Lower lobe of right lung (tissue), 2 donors: ENCODE data around the gene TNFRSF8. TPM values are rescaled to one million over a fixed set of nuclear protein-coding genes. Genes with fewer than 3 reads are reported as not detected.

Experiments used
- ATAC-seq, 2 donors: fragments of 200-7000 bp; cut with Tn5 transposase; one replicate each; pipeline ENCODE4 v1.9.1; 2020 to 2022; ENCODE audit warnings: mild to moderate bottlenecking in 2 of 2, moderate library complexity in 2 of 2
- DNase-seq: peaks from one replicate; pipeline ENCODE4 v3.0.0-alpha.2; 2020
- H3K27ac ChIP-seq: fragments of 200-600 bp; one replicate; pipeline ENCODE4 v1.8.0; 2022
- H3K27me3 ChIP-seq: fragments of 200-600 bp; one replicate; pipeline ENCODE4 v1.8.0; 2022; ENCODE audit warnings: low read depth
- H3K36me3 ChIP-seq: fragments of 200-600 bp; one replicate; pipeline ENCODE4 v1.8.0; 2022; ENCODE audit warnings: mild to moderate bottlenecking
- H3K4me1 ChIP-seq: fragments of 200-600 bp; one replicate; pipeline ENCODE4 v1.8.0; 2022
- H3K4me3 ChIP-seq: fragments of 200-600 bp; one replicate; pipeline ENCODE4 v1.8.0; 2022; ENCODE audit warnings: mild to moderate bottlenecking
- H3K9me3 ChIP-seq: fragments of 200-600 bp; one replicate; pipeline ENCODE4 v1.8.0; 2022
- intact Hi-C: fragments of 100-400 bp; cut with DNase I; formaldehyde crosslinking; loops from one replicate; pipeline ENCODE4 v1.11.0; 2022
- total RNA-seq: library from RNA; stranded (reverse); fragmentation: NEBNext Ultra II Directional; extraction: Animal tissue kit (Norgen Biotek cat#: 25700); gene quantifications from one replicate; pipeline ENCODE4 v1.2.1, GENCODE V29; 2021
- TF ChIP-seq, protein P1 (sequence below): fragments of 200-600 bp; IDR thresholded peaks from one replicate; pipeline ENCODE4 v1.8.0; 2022; ENCODE audit warnings: antibody characterized with exemption, mild to moderate bottlenecking
- donor health status: DM: no; HTN: yes; CAD: no; lungs with severe emphysema.

The TNFRSF8 gene
- total RNA-seq, 1 donor from 2014 or later = 2.7 TPM

DNA sequence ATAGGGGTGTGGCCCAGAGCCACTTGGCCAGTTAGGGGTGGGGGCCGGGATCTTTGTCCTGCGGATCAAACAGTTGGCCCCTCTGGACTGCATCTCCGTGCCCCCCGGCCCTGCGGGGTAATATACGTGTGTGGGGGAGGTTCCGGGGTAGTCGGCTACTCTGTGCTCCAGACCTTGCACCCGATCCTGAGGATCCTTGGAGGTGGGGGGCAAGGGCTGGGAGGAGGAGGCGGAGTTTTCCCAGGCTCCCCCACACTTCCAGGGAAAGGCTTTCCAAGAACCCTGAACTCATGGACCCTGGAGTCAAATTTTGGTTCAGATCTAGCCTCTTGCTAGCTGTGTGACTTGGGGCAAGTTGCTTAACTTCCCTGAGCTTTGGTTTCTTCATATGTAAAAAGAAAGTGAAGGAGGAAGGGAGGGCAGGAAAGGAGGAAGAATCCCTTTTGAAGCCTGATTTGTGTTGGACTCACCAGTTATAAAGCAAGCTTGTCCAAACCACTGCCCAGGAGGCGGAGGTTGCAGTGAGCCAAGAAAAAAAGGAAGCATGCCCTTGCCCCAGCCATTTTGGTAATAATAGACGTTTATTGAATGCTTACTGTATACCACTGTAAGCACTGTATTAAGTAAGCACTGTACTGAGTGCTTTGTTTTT is 43.1 kb upstream of the TNFRSF8 start:
- peak overlapping the region; percentile 89 for H3K27ac ChIP-seq

DNA sequence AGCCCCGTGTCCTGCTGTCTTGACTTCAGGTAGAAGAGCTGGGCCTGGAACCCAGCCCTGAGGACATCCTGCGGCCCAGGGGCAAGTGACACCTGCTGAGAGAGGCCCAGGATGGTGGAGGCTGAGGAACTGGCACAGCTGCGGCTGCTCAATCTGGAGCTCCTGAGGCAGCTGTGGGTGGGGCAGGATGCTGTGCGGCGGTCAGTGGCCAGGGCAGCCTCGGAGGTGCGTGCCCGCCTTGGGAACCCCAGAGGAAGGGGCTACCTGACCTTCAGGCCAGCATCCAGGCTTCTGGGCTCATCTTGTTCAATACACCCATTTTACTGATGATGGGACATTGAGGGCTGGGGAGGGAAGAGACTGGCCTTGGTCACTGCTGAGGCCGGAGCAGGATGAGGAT is 41.5 kb upstream of the TNFRSF8 start:
- Histone ChIP-seq H3K9me3 (no peaks in the 10 kb centered on the region), H3K4me3 (no peak overlapping the region), H3K4me1 (peaks cover 10% of the 10 kb centered on the region), H3K27ac (no peak overlapping the region), H3K27me3 (no peaks in the 10 kb centered on the region), H3K36me3 (peaks cover 50% of the 10 kb centered on the region)
- TF ChIP-seq, protein P1, sequence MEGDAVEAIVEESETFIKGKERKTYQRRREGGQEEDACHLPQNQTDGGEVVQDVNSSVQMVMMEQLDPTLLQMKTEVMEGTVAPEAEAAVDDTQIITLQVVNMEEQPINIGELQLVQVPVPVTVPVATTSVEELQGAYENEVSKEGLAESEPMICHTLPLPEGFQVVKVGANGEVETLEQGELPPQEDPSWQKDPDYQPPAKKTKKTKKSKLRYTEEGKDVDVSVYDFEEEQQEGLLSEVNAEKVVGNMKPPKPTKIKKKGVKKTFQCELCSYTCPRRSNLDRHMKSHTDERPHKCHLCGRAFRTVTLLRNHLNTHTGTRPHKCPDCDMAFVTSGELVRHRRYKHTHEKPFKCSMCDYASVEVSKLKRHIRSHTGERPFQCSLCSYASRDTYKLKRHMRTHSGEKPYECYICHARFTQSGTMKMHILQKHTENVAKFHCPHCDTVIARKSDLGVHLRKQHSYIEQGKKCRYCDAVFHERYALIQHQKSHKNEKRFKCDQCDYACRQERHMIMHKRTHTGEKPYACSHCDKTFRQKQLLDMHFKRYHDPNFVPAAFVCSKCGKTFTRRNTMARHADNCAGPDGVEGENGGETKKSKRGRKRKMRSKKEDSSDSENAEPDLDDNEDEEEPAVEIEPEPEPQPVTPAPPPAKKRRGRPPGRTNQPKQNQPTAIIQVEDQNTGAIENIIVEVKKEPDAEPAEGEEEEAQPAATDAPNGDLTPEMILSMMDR = no peak
- DNase-seq = no peak
- intact Hi-C loops = no loop called here
- no peak for ATAC-seq

More for the DNA sequence above, 43.1 kb upstream of the TNFRSF8 start:
- intact Hi-C loops = no loop called here
- H3K4me1 ChIP-seq = peaks cover 13% of the 10 kb centered on the region
- no peaks in the 10 kb centered on the region for H3K27me3 ChIP-seq
- ATAC-seq = peak; percentile 25 to 37
- TF ChIP-seq, protein P1 = no peak
- H3K4me3 ChIP-seq = peak overlapping the region; percentile 98
- H3K9me3 ChIP-seq = no peaks in the 10 kb centered on the region
- peaks cover 34% of the 10 kb centered on the region for H3K36me3 ChIP-seq
- DNase-seq = no peak

DNA sequence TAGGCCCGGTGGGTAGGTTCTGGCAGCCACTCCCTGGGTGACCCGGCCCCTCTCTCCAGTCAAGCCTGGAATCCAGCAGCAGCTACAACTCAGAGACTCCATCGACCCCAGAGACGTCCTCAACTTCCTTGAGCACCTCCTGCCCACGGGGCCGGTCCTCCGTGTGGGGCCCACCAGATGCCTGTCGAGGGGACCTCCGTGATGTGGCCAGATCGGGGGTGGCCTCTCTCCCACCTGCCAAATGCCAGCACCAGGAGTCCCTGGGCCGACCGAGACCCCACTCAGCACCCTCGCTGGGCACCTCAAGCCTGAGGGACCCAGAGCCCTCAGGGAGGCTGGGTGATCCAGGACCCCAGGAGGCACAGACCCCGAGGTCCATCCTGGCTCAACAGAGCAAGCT is 41.1 kb upstream of the TNFRSF8 start:
- Histone ChIP-seq H3K4me3 (no peak overlapping the region), H3K27me3 (no peaks in the 10 kb centered on the region), H3K36me3 (peaks cover 54% of the 10 kb centered on the region), H3K27ac (no peak overlapping the region), H3K4me1 (peaks cover 10% of the 10 kb centered on the region), H3K9me3 (no peaks in the 10 kb centered on the region)
- intact Hi-C loops = no loop called here
- no peak for DNase-seq
- TF ChIP-seq, protein P1 = no peak
- no peak for ATAC-seq

DNA sequence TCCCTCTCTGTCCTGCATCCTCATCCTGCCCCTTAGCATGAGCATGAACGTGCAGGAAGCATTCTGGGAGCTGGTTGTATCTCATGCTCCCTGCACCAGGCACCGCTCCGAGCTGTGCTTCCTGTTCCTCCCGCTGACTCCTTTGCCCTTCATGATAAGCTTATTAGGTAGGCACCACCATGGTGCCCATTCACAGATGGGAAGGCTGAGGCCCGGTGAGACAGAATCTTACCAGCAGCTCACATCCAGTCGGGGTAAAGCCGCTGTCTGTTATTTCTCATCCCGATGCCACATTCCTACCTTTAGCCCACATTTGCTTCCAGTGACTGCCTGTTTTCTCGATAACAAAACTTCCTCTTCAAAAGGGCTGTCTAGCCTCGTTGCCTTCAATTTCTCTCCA is 36.5 kb upstream of the TNFRSF8 start:
- TF ChIP-seq, protein P1 = no peak
- intact Hi-C loops = no loop called here
- peaks cover 90% of the 10 kb centered on the region for H3K36me3 ChIP-seq

DNA sequence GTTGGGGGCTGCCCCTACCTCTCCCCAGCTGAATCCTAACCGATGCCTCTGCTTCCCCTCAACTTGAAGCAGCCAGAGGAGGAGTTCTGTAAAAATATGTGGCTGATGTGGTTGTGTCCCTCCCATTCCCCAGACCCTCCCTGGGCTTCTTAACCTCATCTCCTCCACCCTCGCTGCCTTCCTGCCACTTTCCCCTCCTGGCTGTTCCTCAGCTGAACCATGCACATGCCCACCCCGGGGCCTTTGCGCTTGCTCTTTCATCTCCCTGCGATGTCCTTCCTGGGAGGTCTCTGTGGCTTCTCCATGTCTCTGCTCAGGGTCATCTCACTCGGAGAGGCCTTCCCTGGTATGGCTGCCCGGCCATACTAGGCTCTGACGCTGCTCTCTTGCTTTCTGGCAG is 34.9 kb upstream of the TNFRSF8 start:
- Histone ChIP-seq H3K4me1 (no peaks in the 10 kb centered on the region), H3K9me3 (no peaks in the 10 kb centered on the region), H3K27me3 (no peaks in the 10 kb centered on the region), H3K4me3 (no peak overlapping the region), H3K27ac (no peak overlapping the region), H3K36me3 (peaks cover 80% of the 10 kb centered on the region)
- TF ChIP-seq, protein P1 = no peak
- DNase-seq (no peak), ATAC-seq (no peak)
- intact Hi-C loops = no loop called here

More for the DNA sequence above, 36.5 kb upstream of the TNFRSF8 start:
- Histone ChIP-seq H3K27me3 (no peaks in the 10 kb centered on the region), H3K27ac (no peak overlapping the region), H3K9me3 (no peaks in the 10 kb centered on the region), H3K4me1 (no peaks in the 10 kb centered on the region), H3K4me3 (no peak overlapping the region)
- no peak for ATAC-seq
- no peak for DNase-seq
